HepG2 (cell line): ENCODE data around the gene CENPE. TPM values are rescaled to one million over a fixed set of nuclear protein-coding genes. Genes with fewer than 3 reads are reported as not detected.

Experiments used
- BATF2 ChIP-seq: sonication (generic); formaldehyde crosslinking; IDR thresholded peaks from 2 replicates; pipeline ENCODE4 v1.8.0; 2022; ENCODE audit warnings: mild to moderate bottlenecking, missing genetic modification reagents, moderate library complexity
- ELF4 ChIP-seq: sonication (generic); formaldehyde crosslinking; IDR thresholded peaks from 2 replicates; pipeline ENCODE4 v1.5.0; 2020; ENCODE audit warnings: missing genetic modification reagents, mild to moderate bottlenecking, moderate library complexity, borderline replicate concordance
- FOSL1 ChIP-seq: sonication (generic); formaldehyde crosslinking; IDR thresholded peaks from 2 replicates; pipeline ENCODE4 v1.9.0; 2021; ENCODE audit warnings: missing genetic modification reagents, borderline replicate concordance
- FOXJ3 ChIP-seq: sonication (generic); formaldehyde crosslinking; IDR thresholded peaks from 2 replicates; pipeline ENCODE4 v1.4.0; 2020; ENCODE audit warnings: missing genetic modification reagents, mild to moderate bottlenecking, borderline replicate concordance
- IRF1 ChIP-seq: sonication (generic); formaldehyde crosslinking; IDR thresholded peaks from 2 replicates; pipeline ENCODE4 v1.4.0; 2020; ENCODE audit warnings: low read depth, mild to moderate bottlenecking, missing genetic modification reagents
- MIER3 ChIP-seq: IDR thresholded peaks from 2 replicates; pipeline ENCODE4 v1.6.1; 2016; ENCODE audit warnings: missing compliant biosample characterization, borderline replicate concordance
- NFATC3 ChIP-seq: sonication (generic); formaldehyde crosslinking; IDR thresholded peaks from 2 replicates; pipeline ENCODE4 v1.5.1; 2020; ENCODE audit warnings: mild to moderate bottlenecking, missing genetic modification reagents
- NFYC ChIP-seq: IDR thresholded peaks from 2 replicates; pipeline ENCODE4 v1.6.1; 2016; ENCODE audit warnings: missing genetic modification reagents, missing compliant biosample characterization
- NR2C2 ChIP-seq: sonication (generic); formaldehyde crosslinking; IDR thresholded peaks from 2 replicates; pipeline ENCODE4 v1.4.0; 2020; ENCODE audit warnings: missing genetic modification reagents, mild to moderate bottlenecking, moderate library complexity, borderline replicate concordance
- SIN3A ChIP-seq: IDR thresholded peaks from 2 replicates; pipeline ENCODE4 v1.6.1; 2011; ENCODE audit warnings: low read depth, mild to moderate bottlenecking, control low read depth, low read length, borderline replicate concordance
- TFDP1 ChIP-seq: IDR thresholded peaks from 2 replicates; pipeline ENCODE4 v1.6.1; 2016; ENCODE audit warnings: missing compliant biosample characterization, missing genetic modification reagents, borderline replicate concordance
- ZSCAN21 ChIP-seq: sonication (generic); formaldehyde crosslinking; IDR thresholded peaks from 2 replicates; pipeline ENCODE4 v1.8.0; 2022; ENCODE audit warnings: mild to moderate bottlenecking, missing genetic modification reagents, moderate library complexity, borderline replicate concordance
- ZSCAN31 ChIP-seq: sonication (generic); formaldehyde crosslinking; IDR thresholded peaks from 2 replicates; pipeline ENCODE4 v1.5.0; 2020; ENCODE audit warnings: low read depth, mild to moderate bottlenecking, missing genetic modification reagents
- polyA plus RNA-seq, 8 experiments: library from polyadenylated mRNA; depleted of rRNA in 3 of 8; stranded (reverse) in 7 of 8; unstranded in 1 of 8; fragments of >200 nt; fragmentation: Illumina TruSeq in 4 of 8; extraction: Trizol in 4 of 8; gene quantifications; 2 replicates each; pipeline versions ENCODE4 v1.2.1 to v1.2.3, GENCODE V29; 2011 to 2016; ENCODE audit warnings: low read depth in 4 of 8, missing spikeins in 1 of 8, mixed read lengths in 1 of 8; ENCODE audit not compliant: insufficient read depth in 1 of 8
- total RNA-seq, 5 experiments: library from RNA; depleted of rRNA; stranded (reverse); fragments of >200 nt; fragmentation: Illumina TruSeq; extraction: Trizol; gene quantifications; 2 replicates each; pipeline ENCODE4 v1.2.3, GENCODE V29; 2016; ENCODE audit warnings: low read depth in 1 of 5
- TF ChIP-seq, protein P1 (sequence below): sonication (generic); formaldehyde crosslinking; IDR thresholded peaks from 2 replicates; pipeline ENCODE4 v1.9.0; 2021; ENCODE audit warnings: missing genetic modification reagents, borderline replicate concordance
- TF ChIP-seq, protein P2 (sequence below): IDR thresholded peaks from 2 replicates; pipeline ENCODE4 v1.4.0; 2020; ENCODE audit warnings: mild to moderate bottlenecking, missing genetic modification reagents
- TF ChIP-seq, protein P3 (sequence below): sonication (generic); formaldehyde crosslinking; IDR thresholded peaks from 2 replicates; pipeline ENCODE4 v1.4.0; 2020; ENCODE audit warnings: missing genetic modification reagents

The CENPE gene
- total and polyA plus RNA-seq, 2 of the 13 experiments (the other 11 are each of a cell fraction or from before 2014, with no cell fraction given): 2.1 to 19.8 TPM

DNA sequence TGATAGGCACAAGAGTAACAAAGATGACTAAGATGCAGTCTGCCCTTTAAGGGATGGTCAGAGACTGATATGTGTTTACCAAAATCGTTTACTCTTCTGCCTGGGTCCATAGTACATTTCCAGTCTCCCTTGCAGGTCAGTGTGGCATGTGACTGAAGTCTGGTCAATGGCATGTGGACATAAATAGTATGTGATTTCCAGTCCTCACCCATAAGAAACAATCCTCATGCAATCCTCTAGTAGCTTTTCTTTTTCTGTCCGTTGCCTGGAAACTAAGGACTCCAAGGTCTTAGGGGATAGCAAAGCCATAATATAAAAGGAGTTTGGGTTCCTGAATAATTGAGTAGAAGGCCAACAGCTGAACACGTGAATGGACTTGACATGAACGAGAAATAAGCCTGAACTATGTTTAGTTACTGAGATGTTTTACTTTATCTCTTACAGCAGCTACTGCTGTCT is 122.7 kb downstream of the CENPE start (continued):
- TF ChIP-seq, protein P1, sequence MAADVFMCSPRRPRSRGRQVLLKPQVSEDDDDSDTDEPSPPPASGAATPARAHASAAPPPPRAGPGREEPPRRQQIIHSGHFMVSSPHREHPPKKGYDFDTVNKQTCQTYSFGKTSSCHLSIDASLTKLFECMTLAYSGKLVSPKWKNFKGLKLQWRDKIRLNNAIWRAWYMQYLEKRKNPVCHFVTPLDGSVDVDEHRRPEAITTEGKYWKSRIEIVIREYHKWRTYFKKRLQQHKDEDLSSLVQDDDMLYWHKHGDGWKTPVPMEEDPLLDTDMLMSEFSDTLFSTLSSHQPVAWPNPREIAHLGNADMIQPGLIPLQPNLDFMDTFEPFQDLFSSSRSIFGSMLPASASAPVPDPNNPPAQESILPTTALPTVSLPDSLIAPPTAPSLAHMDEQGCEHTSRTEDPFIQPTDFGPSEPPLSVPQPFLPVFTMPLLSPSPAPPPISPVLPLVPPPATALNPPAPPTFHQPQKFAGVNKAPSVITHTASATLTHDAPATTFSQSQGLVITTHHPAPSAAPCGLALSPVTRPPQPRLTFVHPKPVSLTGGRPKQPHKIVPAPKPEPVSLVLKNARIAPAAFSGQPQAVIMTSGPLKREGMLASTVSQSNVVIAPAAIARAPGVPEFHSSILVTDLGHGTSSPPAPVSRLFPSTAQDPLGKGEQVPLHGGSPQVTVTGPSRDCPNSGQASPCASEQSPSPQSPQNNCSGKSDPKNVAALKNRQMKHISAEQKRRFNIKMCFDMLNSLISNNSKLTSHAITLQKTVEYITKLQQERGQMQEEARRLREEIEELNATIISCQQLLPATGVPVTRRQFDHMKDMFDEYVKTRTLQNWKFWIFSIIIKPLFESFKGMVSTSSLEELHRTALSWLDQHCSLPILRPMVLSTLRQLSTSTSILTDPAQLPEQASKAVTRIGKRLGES: peak; percentile 84; the same call in 1 of the 2 replicates
- TF ChIP-seq IRF1 (CRISPR knock-in tag): no peak
- TF ChIP-seq FOSL1 (CRISPR knock-in tag): peak; percentile 40; the same call in 1 of the 2 replicates
- peak; percentile 30; the same call in 1 of the 2 replicates for TF ChIP-seq NFYC
- peak; percentile 67; the same call in 1 of the 2 replicates for TF ChIP-seq ZSCAN31 (CRISPR knock-in tag)
- peak; percentile 53; the same call in 1 of the 2 replicates for TF ChIP-seq ZSCAN21
- TF ChIP-seq NR2C2 (CRISPR knock-in tag): no peak
- TF ChIP-seq ELF4: peak; percentile 56; the same call in 1 of the 2 replicates
- no peak; the same call in 1 of the 2 replicates for TF ChIP-seq SIN3A
- peak; percentile 68; the same call in 1 of the 2 replicates for TF ChIP-seq MIER3 (CRISPR knock-in tag)
- TF ChIP-seq BATF2: 0 out of 2 replicates have a peak, but pooled peaks have one; percentile 12
- TF ChIP-seq, protein P2, sequence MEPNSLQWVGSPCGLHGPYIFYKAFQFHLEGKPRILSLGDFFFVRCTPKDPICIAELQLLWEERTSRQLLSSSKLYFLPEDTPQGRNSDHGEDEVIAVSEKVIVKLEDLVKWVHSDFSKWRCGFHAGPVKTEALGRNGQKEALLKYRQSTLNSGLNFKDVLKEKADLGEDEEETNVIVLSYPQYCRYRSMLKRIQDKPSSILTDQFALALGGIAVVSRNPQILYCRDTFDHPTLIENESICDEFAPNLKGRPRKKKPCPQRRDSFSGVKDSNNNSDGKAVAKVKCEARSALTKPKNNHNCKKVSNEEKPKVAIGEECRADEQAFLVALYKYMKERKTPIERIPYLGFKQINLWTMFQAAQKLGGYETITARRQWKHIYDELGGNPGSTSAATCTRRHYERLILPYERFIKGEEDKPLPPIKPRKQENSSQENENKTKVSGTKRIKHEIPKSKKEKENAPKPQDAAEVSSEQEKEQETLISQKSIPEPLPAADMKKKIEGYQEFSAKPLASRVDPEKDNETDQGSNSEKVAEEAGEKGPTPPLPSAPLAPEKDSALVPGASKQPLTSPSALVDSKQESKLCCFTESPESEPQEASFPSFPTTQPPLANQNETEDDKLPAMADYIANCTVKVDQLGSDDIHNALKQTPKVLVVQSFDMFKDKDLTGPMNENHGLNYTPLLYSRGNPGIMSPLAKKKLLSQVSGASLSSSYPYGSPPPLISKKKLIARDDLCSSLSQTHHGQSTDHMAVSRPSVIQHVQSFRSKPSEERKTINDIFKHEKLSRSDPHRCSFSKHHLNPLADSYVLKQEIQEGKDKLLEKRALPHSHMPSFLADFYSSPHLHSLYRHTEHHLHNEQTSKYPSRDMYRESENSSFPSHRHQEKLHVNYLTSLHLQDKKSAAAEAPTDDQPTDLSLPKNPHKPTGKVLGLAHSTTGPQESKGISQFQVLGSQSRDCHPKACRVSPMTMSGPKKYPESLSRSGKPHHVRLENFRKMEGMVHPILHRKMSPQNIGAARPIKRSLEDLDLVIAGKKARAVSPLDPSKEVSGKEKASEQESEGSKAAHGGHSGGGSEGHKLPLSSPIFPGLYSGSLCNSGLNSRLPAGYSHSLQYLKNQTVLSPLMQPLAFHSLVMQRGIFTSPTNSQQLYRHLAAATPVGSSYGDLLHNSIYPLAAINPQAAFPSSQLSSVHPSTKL (CRISPR knock-in tag): peak; percentile 97
- TF ChIP-seq NFATC3 (CRISPR knock-in tag): no peak
- TF ChIP-seq TFDP1 (CRISPR knock-in tag): peak; percentile 61; the same call in 1 of the 2 replicates
- peak; percentile 88; the same call in 1 of the 2 replicates for TF ChIP-seq FOXJ3
- TF ChIP-seq, protein P3, sequence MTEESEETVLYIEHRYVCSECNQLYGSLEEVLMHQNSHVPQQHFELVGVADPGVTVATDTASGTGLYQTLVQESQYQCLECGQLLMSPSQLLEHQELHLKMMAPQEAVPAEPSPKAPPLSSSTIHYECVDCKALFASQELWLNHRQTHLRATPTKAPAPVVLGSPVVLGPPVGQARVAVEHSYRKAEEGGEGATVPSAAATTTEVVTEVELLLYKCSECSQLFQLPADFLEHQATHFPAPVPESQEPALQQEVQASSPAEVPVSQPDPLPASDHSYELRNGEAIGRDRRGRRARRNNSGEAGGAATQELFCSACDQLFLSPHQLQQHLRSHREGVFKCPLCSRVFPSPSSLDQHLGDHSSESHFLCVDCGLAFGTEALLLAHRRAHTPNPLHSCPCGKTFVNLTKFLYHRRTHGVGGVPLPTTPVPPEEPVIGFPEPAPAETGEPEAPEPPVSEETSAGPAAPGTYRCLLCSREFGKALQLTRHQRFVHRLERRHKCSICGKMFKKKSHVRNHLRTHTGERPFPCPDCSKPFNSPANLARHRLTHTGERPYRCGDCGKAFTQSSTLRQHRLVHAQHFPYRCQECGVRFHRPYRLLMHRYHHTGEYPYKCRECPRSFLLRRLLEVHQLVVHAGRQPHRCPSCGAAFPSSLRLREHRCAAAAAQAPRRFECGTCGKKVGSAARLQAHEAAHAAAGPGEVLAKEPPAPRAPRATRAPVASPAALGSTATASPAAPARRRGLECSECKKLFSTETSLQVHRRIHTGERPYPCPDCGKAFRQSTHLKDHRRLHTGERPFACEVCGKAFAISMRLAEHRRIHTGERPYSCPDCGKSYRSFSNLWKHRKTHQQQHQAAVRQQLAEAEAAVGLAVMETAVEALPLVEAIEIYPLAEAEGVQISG: peak; percentile 67
